Breast epithelium (tissue), 4 donors: Measurements from ENCODE around the gene INMT. TPM values are rescaled to one million over a fixed set of nuclear protein-coding genes. Genes with fewer than 3 reads are reported as not detected.

Experiments used
- DNase-seq, 2 donors: peaks; one replicate each; pipeline ENCODE4 v3.0.0-alpha.2; 2019; ENCODE audit warnings: low spot score in 2 of 2
- H3K27ac ChIP-seq, 2 donors: fragments of 200-600 bp; sonication (generic) in 1 of 2; one replicate each; pipeline ENCODE4 v1.5.1; 2016 to 2019; ENCODE audit warnings: mild to moderate bottlenecking in 1 of 2
- H3K27me3 ChIP-seq, 2 donors: fragments of 200-600 bp; sonication (generic) in 1 of 2; one replicate each; pipeline versions ENCODE4 v1.5.1 to v1.6.0; 2017 to 2019; ENCODE audit warnings: control low read depth in 1 of 2, mild to moderate bottlenecking in 1 of 2
- H3K36me3 ChIP-seq: fragments of 200-600 bp; one replicate; pipeline ENCODE4 v1.5.1; 2019
- H3K4me1 ChIP-seq, 2 donors: fragments of 200-600 bp; sonication (generic); one replicate each; pipeline ENCODE4 v1.5.1; 2016 to 2019; ENCODE audit warnings: control low read depth in 1 of 2
- H3K4me3 ChIP-seq, 3 donors: fragments of 200-600 bp; sonication (generic); 1 replicate in 2 of 3; 2 replicates in 1 of 3; pipeline ENCODE4 v1.5.1; 2016 to 2019; ENCODE audit warnings: mild to moderate bottlenecking in 3 of 3, moderate library complexity in 2 of 3
- H3K9me3 ChIP-seq, 2 donors: fragments of 200-600 bp; sonication (generic) in 1 of 2; one replicate each; pipeline ENCODE4 v1.5.1; 2016 to 2019; ENCODE audit warnings: control low read depth in 1 of 2
- CTCF ChIP-seq, 3 donors: fragments of 450-650 bp; IDR thresholded peaks; one replicate each; pipeline ENCODE4 v1.5.1; 2016 to 2017; ENCODE audit warnings: antibody characterized with exemption in 3 of 3, mild to moderate bottlenecking in 3 of 3, moderate library complexity in 3 of 3
- POLR2A ChIP-seq: fragments of 450-650 bp; IDR thresholded peaks from one replicate; pipeline ENCODE4 v1.6.1; 2016; ENCODE audit warnings: antibody characterized with exemption, mild to moderate bottlenecking, moderate library complexity
- POLR2AphosphoS5 ChIP-seq, 3 donors: sonication (generic); formaldehyde crosslinking; IDR thresholded peaks; one replicate each; pipeline ENCODE4 v1.6.1; 2017; ENCODE audit warnings: antibody characterized with exemption in 3 of 3
- intact Hi-C: fragments of 100-400 bp; cut with DNase I; formaldehyde crosslinking; loops from one replicate; pipeline ENCODE4 v1.15.1; 2023; ENCODE audit warnings: low total_unique reads
- total RNA-seq, 3 donors: library from RNA; depleted of rRNA; stranded (reverse); fragments of >200 nt; gene quantifications; one replicate each; pipeline ENCODE4 v1.1.0, GENCODE V29; 2016

The INMT gene
- total RNA-seq, 3 donors from 2014 or later: 7.8 to 66.7 (median 26.2) TPM

DNA sequence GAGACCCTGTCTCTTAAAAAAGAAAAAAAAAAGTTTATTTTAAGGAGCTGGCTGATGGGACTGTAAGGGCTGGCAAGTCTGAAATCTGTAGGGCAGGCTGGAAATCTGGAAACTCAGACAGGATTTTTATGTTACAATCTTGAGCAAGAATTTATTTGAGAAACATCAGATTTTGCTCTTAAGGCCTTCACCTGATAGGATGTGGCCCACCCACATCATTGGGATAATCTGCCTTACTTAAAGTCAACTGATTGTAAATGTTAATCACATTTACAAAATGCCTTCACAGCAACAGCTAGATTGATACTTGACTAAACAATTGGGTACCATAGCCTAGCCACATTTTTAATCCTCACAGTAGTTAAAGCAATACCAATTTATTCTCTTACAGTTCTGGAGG lies 30.8 kb downstream of the INMT start:
- no peak overlapping the region for H3K4me3 ChIP-seq
- H3K9me3 ChIP-seq: no peaks in the 10 kb centered on the region
- H3K4me1 ChIP-seq: no peaks in the 10 kb centered on the region
- no peak overlapping the region for H3K27ac ChIP-seq
- TF ChIP-seq POLR2A (no peak), CTCF (IDR thresholded peaks at IDR 0.05) (no peak), POLR2AphosphoS5 (IDR thresholded peaks at IDR 0.05) (no peak)
- no peaks in the 10 kb centered on the region for H3K27me3 ChIP-seq
- no peak for DNase-seq
- intact Hi-C loops: no loop called here
- H3K36me3 ChIP-seq: no peaks in the 10 kb centered on the region

DNA sequence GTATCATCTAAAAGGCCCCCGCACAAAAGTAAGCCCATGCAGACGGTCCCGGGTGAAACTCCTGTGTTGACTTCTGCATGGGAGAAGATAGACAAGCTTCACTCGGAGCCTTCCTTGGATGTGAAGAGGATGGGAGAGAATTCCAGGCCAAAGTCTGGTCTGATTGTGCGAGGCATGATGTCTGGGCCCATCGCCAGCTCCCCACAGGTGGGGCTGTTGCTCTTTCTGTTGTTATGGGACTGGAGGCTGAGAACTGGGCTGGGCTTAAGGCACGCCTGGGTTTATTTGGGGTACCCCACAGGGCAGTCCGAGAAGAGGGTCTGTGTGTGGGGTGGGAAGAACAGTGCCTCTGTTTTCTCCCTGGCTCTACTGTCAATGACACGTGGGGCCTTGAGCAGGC lies 33.9 kb downstream of the INMT start:
- H3K9me3 ChIP-seq: no peaks in the 10 kb centered on the region
- H3K27ac ChIP-seq: no peak overlapping the region
- H3K4me1 ChIP-seq: no peaks in the 10 kb centered on the region
- intact Hi-C loops: no loop called here
- no peaks in the 10 kb centered on the region for H3K36me3 ChIP-seq
- TF ChIP-seq POLR2AphosphoS5 (IDR thresholded peaks at IDR 0.05) (no peak), CTCF (IDR thresholded peaks at IDR 0.05) (no peak), POLR2A (no peak)
- H3K27me3 ChIP-seq: no peaks in the 10 kb centered on the region
- H3K4me3 ChIP-seq: no peak overlapping the region
- DNase-seq: no peak

- TF ChIP-seq POLR2AphosphoS5 (IDR thresholded peaks at IDR 0.05): no peak
- Histone ChIP-seq H3K36me3 (peaks cover 5% of the 10 kb centered on the region), H3K9me3 (no peaks in the 10 kb centered on the region)
Observed at GRCh38 chr7:30787486-30787885, 35.6 kb downstream of the INMT start.

GRCh38 chr7:30788640-30789333 lies 36.9 kb downstream of the INMT start:
- TF ChIP-seq CTCF (IDR thresholded peaks at IDR 0.05): no peak
- TF ChIP-seq POLR2AphosphoS5 (IDR thresholded peaks at IDR 0.05): no peak
- no peak for TF ChIP-seq POLR2A
- DNase-seq: no peak
- intact Hi-C loops: no loop called here
- Histone ChIP-seq H3K4me1 (no peaks in the 10 kb centered on the region), H3K27ac (no peak overlapping the region), H3K27me3 (no peaks in the 10 kb centered on the region), H3K9me3 (no peaks in the 10 kb centered on the region), H3K4me3 (no peak overlapping the region), H3K36me3 (peaks cover 5% of the 10 kb centered on the region)

More at GRCh38 chr7:30787486-30787885, 35.6 kb downstream of the INMT start:
- no peaks in the 10 kb centered on the region for H3K27me3 ChIP-seq
- no peak overlapping the region for H3K4me3 ChIP-seq
- no peak for DNase-seq
- no peaks in the 10 kb centered on the region for H3K4me1 ChIP-seq
- intact Hi-C loops: no loop called here
- H3K27ac ChIP-seq: no peak overlapping the region

- no peaks in the 10 kb centered on the region for H3K4me1 ChIP-seq
- no peak overlapping the region for H3K27ac ChIP-seq
- no peak for TF ChIP-seq POLR2AphosphoS5 (IDR thresholded peaks at IDR 0.05)
- TF ChIP-seq POLR2A: no peak
- no peak for TF ChIP-seq CTCF (IDR thresholded peaks at IDR 0.05)
- no peak for DNase-seq
- no peaks in the 10 kb centered on the region for H3K9me3 ChIP-seq
- intact Hi-C loops: no loop called here
- H3K4me3 ChIP-seq: no peak overlapping the region
- H3K36me3 ChIP-seq: peaks cover 5% of the 10 kb centered on the region
- no peaks in the 10 kb centered on the region for H3K27me3 ChIP-seq
Observed at GRCh38 chr7:30789334-30789711, 37.4 kb downstream of the INMT start.
